WTC11 (cell line): ENCODE data around the gene TMEM52B. TPM values are rescaled to one million over a fixed set of nuclear protein-coding genes. Genes with fewer than 3 reads are reported as not detected.

Experiments
- total RNA-seq: library from RNA; stranded (reverse); gene quantifications from 3 replicates; pipeline ENCODE4 v1.2.3, GENCODE V29; 2021
- TF ChIP-seq, protein P1 (sequence below): sonication (generic); formaldehyde crosslinking; IDR thresholded peaks from 2 replicates; pipeline ENCODE4 v1.8.0; 2023; ENCODE audit warnings: missing genetic modification reagents

Gene TMEM52B
- total RNA-seq, 1 experiment from 2014 or later: not detected

DNA sequence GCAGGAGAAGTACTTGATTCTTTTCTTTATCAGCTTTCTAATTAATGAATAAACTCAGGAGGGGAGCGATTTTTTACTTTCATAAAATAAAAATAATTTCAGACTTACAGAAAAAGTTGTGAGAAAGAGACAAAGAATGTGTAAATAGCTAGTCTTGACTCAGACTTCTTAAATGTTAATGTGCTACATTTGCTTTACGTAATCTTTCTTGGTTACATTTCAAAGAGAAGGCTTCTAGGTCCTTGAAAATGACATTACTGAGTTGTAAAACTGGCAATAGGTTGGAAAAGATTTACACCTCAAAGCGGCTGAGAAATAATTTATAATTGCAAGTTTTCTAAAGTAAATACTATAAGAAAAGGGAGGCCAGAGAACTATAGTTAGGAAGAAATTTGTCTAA is 62.5 kb downstream of the TMEM52B start (continued):
- TF ChIP-seq, protein P1, sequence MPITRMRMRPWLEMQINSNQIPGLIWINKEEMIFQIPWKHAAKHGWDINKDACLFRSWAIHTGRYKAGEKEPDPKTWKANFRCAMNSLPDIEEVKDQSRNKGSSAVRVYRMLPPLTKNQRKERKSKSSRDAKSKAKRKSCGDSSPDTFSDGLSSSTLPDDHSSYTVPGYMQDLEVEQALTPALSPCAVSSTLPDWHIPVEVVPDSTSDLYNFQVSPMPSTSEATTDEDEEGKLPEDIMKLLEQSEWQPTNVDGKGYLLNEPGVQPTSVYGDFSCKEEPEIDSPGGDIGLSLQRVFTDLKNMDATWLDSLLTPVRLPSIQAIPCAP (CRISPR knock-in tag): no peak

Other genes with a start within 250 kb of the TMEM52B start
- 2.1 to 3.5 TPM (median 2.7 TPM) in 3 replicates for gene CLEC2A, start 246.7 kb upstream of the TMEM52B start, total RNA-seq
- not detected in 3 replicates for gene CLEC12A, start 207.6 kb upstream of the TMEM52B start, total RNA-seq
- gene CLEC1B, start 179.9 kb upstream of the TMEM52B start, total RNA-seq: not detected in 3 replicates
- not detected in 3 replicates for gene CLEC12B, start 168.4 kb upstream of the TMEM52B start, total RNA-seq
- not detected in 3 replicates for gene CLEC9A, start 148.3 kb upstream of the TMEM52B start, total RNA-seq
- gene CLEC1A, start 80.0 kb upstream of the TMEM52B start, total RNA-seq: not detected in 3 replicates
- gene CLEC7A, start 48.8 kb upstream of the TMEM52B start, total RNA-seq: 0.09 to 0.92 TPM (median 0.48 TPM) in 3 replicates
- 0.09 to 0.21 TPM in 2 of 3 replicates, not detected in the other for gene OLR1, start 6.9 kb upstream of the TMEM52B start, total RNA-seq
- gene GABARAPL1, start 33.8 kb downstream of the TMEM52B start, total RNA-seq: 85.2 to 90.3 TPM (median 87.8 TPM) in 3 replicates
- gene KLRD1, start 128.8 kb downstream of the TMEM52B start, total RNA-seq: 0.16 to 0.71 TPM (median 0.55 TPM) in 3 replicates
- gene KLRK1, start 211.0 kb downstream of the TMEM52B start, total RNA-seq: 0.15 to 0.23 TPM in 2 of 3 replicates, not detected in the other
- not detected in 3 replicates for gene KLRC4, start 230.7 kb downstream of the TMEM52B start, total RNA-seq
- not detected in 3 replicates for gene KLRC3, start 241.6 kb downstream of the TMEM52B start, total RNA-seq